ENCODE measurements around the gene C1D. TPM values are rescaled to one million over a fixed set of nuclear protein-coding genes. Genes with fewer than 3 reads are reported as not detected.
"Not testable (repeated sequence)": the region's sequence is repeated elsewhere in the genome, so short reads cannot be mapped to it uniquely, and the experiment has no call there.

The C1D gene
- total RNA-seq, 3 donors from 2014 or later: 32.3 to 50.5 (median 49.8) TPM

- no peaks in the 10 kb centered on the region for H3K9me3 ChIP-seq
- no peaks in the 10 kb centered on the region for H3K4me1 ChIP-seq
- no peak overlapping the region for H3K27ac ChIP-seq
- TF ChIP-seq POLR2AphosphoS5 (IDR thresholded peaks at IDR 0.05) (no peak), POLR2A (IDR thresholded peaks at IDR 0.05) (no peak), CTCF (IDR thresholded peaks at IDR 0.05) (no peak)
- intact Hi-C loops (cut with DNase I; ENCODE audit: low total_unique reads): no loop called here
- H3K4me3 ChIP-seq: no peak overlapping the region
- H3K36me3 ChIP-seq: no peaks in the 10 kb centered on the region
- DNase-seq (ENCODE audit: low spot score in 2 of 2): no peak
- H3K27me3 ChIP-seq: no peaks in the 10 kb centered on the region
Measured at GRCh38 chr2:67994716-67995115, 68.1 kb downstream of the C1D start.

GRCh38 chr2:67994069-67994468 is 68.7 kb downstream of the C1D start:
- H3K4me1 ChIP-seq; H3K27ac ChIP-seq; DNase-seq (ENCODE audit: low spot score in 2 of 2); H3K27me3 ChIP-seq; H3K4me3 ChIP-seq; H3K9me3 ChIP-seq; H3K36me3 ChIP-seq; intact Hi-C loops (cut with DNase I; ENCODE audit: low total_unique reads): not testable (repeated sequence)

- DNase-seq (ENCODE audit: low spot score in 2 of 2): no peak
- TF ChIP-seq POLR2A (IDR thresholded peaks at IDR 0.05): no peak
Measured at GRCh38 chr2:67993329-67993728, 69.5 kb downstream of the C1D start.

GRCh38 chr2:67991456-67991855 is 71.3 kb downstream of the C1D start:
- intact Hi-C loops (cut with DNase I; ENCODE audit: low total_unique reads): no loop called here
- H3K9me3 ChIP-seq: no peaks in the 10 kb centered on the region
- H3K4me1 ChIP-seq: no peaks in the 10 kb centered on the region
- DNase-seq (ENCODE audit: low spot score in 2 of 2): no peak
- H3K27me3 ChIP-seq: no peaks in the 10 kb centered on the region
- no peak overlapping the region for H3K27ac ChIP-seq
- no peak overlapping the region for H3K4me3 ChIP-seq
- TF ChIP-seq CTCF (IDR thresholded peaks at IDR 0.05) (no peak), POLR2AphosphoS5 (IDR thresholded peaks at IDR 0.05) (no peak), POLR2A (IDR thresholded peaks at IDR 0.05) (no peak)
- H3K36me3 ChIP-seq: no peaks in the 10 kb centered on the region

More at GRCh38 chr2:67993329-67993728, 69.5 kb downstream of the C1D start:
- Histone ChIP-seq H3K27ac (no peak overlapping the region), H3K4me1 (no peaks in the 10 kb centered on the region), H3K36me3 (no peaks in the 10 kb centered on the region), H3K9me3 (no peaks in the 10 kb centered on the region), H3K27me3 (no peaks in the 10 kb centered on the region), H3K4me3 (no peak overlapping the region)
- intact Hi-C loops (cut with DNase I; ENCODE audit: low total_unique reads): no loop called here

Other genes starting within 250 kb of the C1D start
- 10 to 100 TPM; 15.4 to 29.5 (median 18.9) TPM for gene PNO1, start 94.9 kb upstream of the C1D start, total RNA-seq
- 10 to 100 TPM; 32.8 to 54.4 (median 34.1) TPM for gene PPP3R1, start 189.5 kb upstream of the C1D start, total RNA-seq

Data from breast epithelium (tissue), 4 donors.